Frontal cortex (tissue), 4 donors: ENCODE results near the gene LSM14A. TPM values are rescaled to one million over a fixed set of nuclear protein-coding genes. Genes with fewer than 3 reads are reported as not detected.
"Not testable (repeated sequence)": the region's sequence is repeated elsewhere in the genome, so short reads cannot be mapped to it uniquely, and the experiment has no call there.

Source experiments
- DNase-seq, 2 donors: peaks; one replicate each; pipeline ENCODE4 v3.0.0; 2012; ENCODE audit warnings: low spot score in 2 of 2
- FAIRE-seq: peaks from 2 replicates; lab custom pipeline; 2012; peaks lifted over from hg19 to GRCh38; lab: Jason Lieb, UNC
- total RNA-seq: library from RNA; depleted of rRNA; stranded (reverse); fragments of >200 nt; gene quantifications from one replicate; pipeline ENCODE4 v1.2.3, GENCODE V29; 2014
- donor health status: control.
- donor health status: control.
- donor health status: control.

Gene LSM14A
- 68.1 TPM for total RNA-seq

- DNase-seq (peak; percentile 92 to 95), FAIRE-seq (no peak)
These were observed at the start of gene LSM14A for GRCh38 chr19:34171877-34172660. LSM14A (plus strand) TSS chr19:34172504; CDS start chr19:34172643, 139 bp downstream.

- FAIRE-seq (no peak), DNase-seq (no peak)
These were observed 47.5 kb upstream of the LSM14A start for GRCh38 chr19:34124828-34125227.

DNA sequence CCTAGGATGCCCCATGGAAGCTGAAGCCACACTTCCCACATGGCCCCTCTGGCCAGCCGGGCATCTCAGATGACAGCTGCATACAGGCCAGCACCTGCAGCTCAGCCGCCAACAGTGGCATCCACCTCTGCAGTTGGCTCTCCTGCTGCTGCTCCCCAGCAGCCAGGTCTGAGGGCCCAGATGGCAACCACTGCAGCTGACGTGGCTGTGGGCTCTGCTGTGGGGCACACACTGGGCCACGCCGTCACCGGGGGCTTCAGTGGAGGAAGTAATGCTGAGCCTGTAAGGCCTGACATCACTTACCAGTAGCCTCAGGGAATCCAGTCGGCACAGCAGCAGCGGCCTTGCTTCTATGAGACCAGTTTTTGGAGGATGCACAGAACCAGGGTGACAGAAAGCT is 45.3 kb upstream of the LSM14A start:
- FAIRE-seq (no peak), DNase-seq (no peak)

DNA sequence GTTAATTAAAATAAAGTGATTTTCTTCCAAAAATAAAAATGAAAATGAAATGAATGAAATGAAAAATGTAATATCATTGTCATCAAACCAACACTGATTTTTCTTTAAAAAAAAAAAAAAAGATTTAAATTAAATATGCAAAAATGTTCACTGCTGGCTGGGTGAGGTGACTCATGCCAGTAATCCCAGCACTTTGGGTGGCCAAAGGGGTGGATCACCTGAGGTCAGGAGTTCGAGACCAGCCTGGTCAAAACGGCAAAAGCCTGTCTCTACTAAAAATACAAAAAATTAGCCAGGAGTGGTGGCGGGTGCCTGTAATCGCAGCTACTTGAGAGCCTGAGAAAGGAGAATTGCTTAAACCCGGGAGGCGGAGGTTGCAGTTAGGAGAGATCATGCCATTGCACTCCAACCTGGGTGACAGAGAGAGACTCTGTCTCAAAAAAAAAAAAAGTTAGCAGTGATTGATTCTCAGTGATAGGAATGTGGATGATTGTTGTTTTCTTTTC is 44.6 kb upstream of the LSM14A start:
- DNase-seq (no peak), FAIRE-seq (no peak)

DNA sequence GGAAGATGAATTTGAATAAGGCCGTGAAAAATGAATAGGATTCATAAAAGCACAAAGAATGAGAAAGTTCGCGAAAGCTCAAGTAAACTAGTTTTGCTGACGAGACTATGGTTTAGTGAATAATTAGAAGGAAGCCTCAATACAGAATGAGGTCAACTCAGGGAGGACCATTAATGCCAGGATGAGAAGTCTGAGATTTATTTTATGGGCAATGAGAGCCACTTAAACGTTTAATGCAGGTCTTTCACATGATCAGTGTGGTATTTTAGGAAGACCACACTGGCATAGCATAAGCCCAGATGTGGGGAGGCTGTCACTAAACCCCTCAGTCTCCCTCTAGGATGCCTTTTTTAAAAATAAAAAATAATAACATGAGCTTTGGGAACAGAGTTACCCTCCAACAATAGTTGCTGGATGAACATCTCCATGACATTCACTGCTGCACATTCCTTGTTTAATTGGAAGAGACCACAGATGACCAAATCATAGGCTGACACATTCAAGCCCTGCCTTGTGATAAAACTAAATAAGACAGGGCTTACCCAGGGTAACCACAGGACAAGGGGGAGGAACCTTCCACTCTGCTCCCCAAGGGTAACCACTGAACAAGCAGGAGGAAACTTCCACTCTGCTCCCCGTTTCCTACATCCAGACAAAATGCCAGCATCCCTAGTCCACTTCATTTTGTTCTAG is 43.6 kb upstream of the LSM14A start:
- FAIRE-seq (no peak), DNase-seq (no peak)

DNA sequence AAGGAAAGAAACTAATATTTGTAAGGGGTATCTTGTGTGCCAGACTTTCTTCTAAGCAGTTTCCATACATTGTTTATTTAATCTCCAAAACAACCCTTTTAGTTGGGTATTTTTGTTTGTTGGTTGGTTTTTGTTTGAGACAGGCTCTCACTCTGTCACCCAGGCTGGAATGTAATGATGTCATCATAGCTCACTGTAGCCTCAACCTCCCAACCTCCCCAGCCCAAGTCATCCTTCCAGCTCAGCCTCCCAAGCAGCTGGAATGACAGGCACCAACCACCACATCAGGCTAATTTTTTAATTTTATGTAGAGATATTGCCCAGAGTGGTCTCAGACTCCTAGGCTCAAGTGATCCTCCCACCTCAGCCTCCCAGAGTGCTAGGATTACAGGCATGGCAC is 41.2 kb upstream of the LSM14A start:
- FAIRE-seq = no peak
- DNase-seq = no peak

GRCh38 chr19:34132145-34132544 is 40.2 kb upstream of the LSM14A start:
- not testable (repeated sequence) for FAIRE-seq

GRCh38 chr19:34132706-34133105 is 39.6 kb upstream of the LSM14A start:
- not testable (repeated sequence) for DNase-seq, FAIRE-seq

More at GRCh38 chr19:34132145-34132544, 40.2 kb upstream of the LSM14A start:
- DNase-seq = not testable (repeated sequence)

DNA sequence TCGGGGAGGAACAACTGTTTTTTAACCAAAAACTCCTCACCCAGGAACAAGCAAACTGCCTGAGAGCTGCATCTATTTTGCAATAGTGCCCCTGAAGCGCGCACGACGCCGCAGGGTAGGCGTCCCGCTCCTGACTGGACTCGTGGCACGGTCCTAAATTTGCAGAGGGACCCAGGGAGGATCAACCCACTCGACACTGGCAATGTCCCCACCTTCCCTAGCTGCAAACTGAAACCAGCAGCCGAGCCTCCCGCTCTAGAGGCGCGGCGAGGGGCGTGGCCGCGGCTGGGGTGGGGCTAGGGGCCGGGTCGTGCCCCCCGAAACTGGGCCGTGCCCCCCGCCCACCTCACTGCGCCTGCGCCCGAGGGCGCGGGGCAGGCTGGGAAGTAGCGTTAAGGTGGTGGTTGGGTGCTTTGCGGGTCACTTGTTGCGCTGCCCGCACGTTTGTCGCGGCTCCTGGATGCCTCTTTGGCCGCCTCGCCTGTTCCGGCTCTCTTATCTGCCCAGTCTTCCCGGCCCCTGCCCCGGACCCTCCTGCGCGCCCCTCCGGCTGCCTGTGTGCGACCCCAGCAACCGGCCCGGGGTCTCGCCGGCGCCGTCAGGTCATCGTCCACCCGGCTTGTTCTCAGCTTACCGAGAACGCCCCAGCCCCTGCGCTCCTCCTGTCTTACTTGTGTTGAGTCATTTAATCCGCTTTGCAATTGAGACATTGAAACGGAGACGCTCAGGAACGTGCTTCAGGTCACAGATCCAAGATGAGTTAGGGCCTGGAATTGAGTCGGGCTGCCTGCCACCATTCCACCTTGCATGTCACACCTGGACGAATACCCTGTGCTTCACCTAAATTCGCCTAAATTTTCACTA is 37.9 kb upstream of the LSM14A start:
- DNase-seq (peak; percentile 89 to 92), FAIRE-seq (no peak)

GRCh38 chr19:34135054-34135800 is 37.1 kb upstream of the LSM14A start:
- DNase-seq (no peak), FAIRE-seq (no peak)

- no peak for FAIRE-seq
These were observed 36.3 kb upstream of the LSM14A start for GRCh38 chr19:34135821-34136611.

GRCh38 chr19:34141025-34141424 is 31.3 kb upstream of the LSM14A start:
- FAIRE-seq (no peak), DNase-seq (no peak)

More at GRCh38 chr19:34135821-34136611, 36.3 kb upstream of the LSM14A start:
- no peak for DNase-seq

DNA sequence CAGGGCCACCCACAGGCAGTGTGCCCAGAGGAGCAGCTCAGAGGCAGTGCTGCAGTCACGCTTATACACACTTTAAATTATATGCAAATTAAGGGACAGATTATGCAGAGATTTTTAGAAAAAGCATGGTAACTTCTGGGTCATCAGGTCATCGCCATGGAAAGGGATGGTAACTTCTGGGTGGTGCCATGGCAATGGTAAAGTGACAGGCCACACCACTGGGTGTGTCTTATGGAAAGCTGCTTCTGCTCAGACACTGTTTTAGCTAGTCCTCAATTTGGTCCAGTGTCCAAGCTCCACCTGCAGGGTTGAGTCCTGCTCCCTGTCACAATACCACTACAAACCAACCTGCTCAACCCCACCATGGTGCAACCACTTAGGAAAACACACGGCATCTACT is 29.9 kb upstream of the LSM14A start:
- no peak for DNase-seq
- FAIRE-seq = no peak

DNA sequence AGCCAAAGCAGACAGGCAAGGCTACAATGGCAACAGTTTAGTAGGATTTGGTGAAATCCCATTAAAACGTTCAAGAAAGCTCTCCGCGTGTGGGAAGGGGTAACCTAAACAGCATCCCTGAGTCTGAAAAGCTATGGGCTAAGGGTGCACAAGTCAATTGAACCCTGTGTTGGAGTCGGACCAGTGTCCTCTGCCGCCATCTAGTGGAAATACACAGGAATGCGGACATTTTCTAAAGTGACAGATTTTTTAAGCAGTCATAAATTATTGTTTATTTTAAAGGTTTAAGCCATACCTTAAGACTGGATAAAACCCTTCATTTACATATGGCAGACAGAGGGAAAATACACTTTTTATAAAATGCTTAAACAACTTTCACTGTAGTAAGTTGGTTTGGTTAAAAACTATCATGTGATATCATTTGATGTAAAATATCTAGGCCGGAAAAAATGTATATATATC is 26.5 kb upstream of the LSM14A start:
- DNase-seq (peak in 1 of 2 donors; percentile 57), FAIRE-seq (no peak)

- FAIRE-seq = no peak
- DNase-seq = no peak
These were observed 23.6 kb upstream of the LSM14A start for GRCh38 chr19:34148658-34149185.

GRCh38 chr19:34149873-34150272 is 22.4 kb upstream of the LSM14A start:
- FAIRE-seq = no peak
- no peak for DNase-seq

- no peak for FAIRE-seq
- no peak for DNase-seq
These were observed 21.7 kb upstream of the LSM14A start for GRCh38 chr19:34150558-34150957.

- DNase-seq (no peak), FAIRE-seq (no peak)
These were observed 20.9 kb upstream of the LSM14A start for GRCh38 chr19:34151439-34151838.
